ENCODE results near the gene KIF6.

- TF ChIP-seq CTCF (IDR thresholded peaks at IDR 0.05), result no peak
- TF ChIP-seq POLR2A (IDR thresholded peaks at IDR 0.05), result no peak
Observed at GRCh38 chr6:39494998-39495397, 230.2 kb downstream of the KIF6 start.
